ENCODE results near the gene ANOS1.

DNA sequence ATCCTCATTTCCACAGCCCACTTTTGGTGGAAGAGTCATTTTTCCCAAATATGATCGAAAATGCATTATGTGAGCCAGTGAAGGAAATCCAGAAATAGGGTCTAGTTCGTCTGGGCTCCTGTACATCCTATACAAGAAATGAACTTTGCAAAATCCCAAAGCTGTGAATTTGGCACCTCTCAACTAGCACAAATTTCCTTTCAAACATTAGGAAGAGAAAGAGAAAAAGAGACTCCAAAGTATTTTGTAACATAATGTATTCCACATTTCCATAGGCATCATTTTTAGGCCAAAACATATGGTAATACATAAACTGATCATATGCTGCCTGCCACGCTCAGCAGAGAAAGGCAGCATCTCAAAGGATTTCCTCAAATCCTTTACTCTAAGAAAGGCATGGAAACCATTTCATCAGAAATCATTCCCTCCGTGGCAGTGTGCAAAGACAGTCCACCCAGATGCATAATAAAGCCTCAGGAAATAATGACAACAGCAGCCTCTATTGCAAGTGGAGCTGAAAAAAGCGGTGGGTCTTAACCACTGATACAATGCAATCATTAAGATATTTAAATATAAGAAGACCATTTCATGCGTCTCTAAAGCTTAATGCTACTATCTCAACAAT is 56.8 kb downstream of the ANOS1 start:
- TF ChIP-seq, protein P1, sequence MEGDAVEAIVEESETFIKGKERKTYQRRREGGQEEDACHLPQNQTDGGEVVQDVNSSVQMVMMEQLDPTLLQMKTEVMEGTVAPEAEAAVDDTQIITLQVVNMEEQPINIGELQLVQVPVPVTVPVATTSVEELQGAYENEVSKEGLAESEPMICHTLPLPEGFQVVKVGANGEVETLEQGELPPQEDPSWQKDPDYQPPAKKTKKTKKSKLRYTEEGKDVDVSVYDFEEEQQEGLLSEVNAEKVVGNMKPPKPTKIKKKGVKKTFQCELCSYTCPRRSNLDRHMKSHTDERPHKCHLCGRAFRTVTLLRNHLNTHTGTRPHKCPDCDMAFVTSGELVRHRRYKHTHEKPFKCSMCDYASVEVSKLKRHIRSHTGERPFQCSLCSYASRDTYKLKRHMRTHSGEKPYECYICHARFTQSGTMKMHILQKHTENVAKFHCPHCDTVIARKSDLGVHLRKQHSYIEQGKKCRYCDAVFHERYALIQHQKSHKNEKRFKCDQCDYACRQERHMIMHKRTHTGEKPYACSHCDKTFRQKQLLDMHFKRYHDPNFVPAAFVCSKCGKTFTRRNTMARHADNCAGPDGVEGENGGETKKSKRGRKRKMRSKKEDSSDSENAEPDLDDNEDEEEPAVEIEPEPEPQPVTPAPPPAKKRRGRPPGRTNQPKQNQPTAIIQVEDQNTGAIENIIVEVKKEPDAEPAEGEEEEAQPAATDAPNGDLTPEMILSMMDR (IDR thresholded peaks at IDR 0.05): no peak
- TF ChIP-seq POLR2AphosphoS5 (IDR thresholded peaks at IDR 0.05) (no peak), POLR2A (IDR thresholded peaks at IDR 0.05) (no peak)

All from breast epithelium (tissue), 3 donors.